CD4-positive, alpha-beta T cell treated with Interleukin-15 for 1 hour (primary cell): Measurements from ENCODE around the gene CNGB1.
A peak's percentile ranks its signal among the peaks of the same experiment; 100 is the strongest.
"Not testable (repeated sequence)": the region's sequence is repeated elsewhere in the genome, so short reads cannot be mapped to it uniquely, and the experiment has no call there.

Source experiments
- DNase-seq: peaks from one replicate; pipeline ENCODE4 v3.0.0-alpha.2; 2020

Gene CNGB1

GRCh38 chr16:57970970-57971369 is at the start of gene CNGB1:
CNGB1 (minus strand) TSS chr16:57971128; CDS start chr16:57967286, 3,842 bp downstream.
- no peak for DNase-seq

- no peak for DNase-seq
These were observed 49.1 kb upstream of the CNGB1 start for GRCh38 chr16:58019866-58020538.

GRCh38 chr16:58018803-58019202 is 47.9 kb upstream of the CNGB1 start:
- DNase-seq = no peak

GRCh38 chr16:58016840-58017446 is 46.0 kb upstream of the CNGB1 start:
- DNase-seq = no peak

GRCh38 chr16:58013201-58013956 is 42.5 kb upstream of the CNGB1 start:
- DNase-seq = no peak

GRCh38 chr16:58012481-58012880 is 41.6 kb upstream of the CNGB1 start:
- DNase-seq = no peak

- DNase-seq = no peak
These were observed 40.7 kb upstream of the CNGB1 start for GRCh38 chr16:58011652-58012051.

- no peak for DNase-seq
These were observed 40.0 kb upstream of the CNGB1 start for GRCh38 chr16:58010886-58011285.

- no peak for DNase-seq
These were observed 39.0 kb upstream of the CNGB1 start for GRCh38 chr16:58009856-58010416.

GRCh38 chr16:58004736-58005135 is 33.8 kb upstream of the CNGB1 start:
- DNase-seq = not testable (repeated sequence)

GRCh38 chr16:58002936-58003335 is 32.0 kb upstream of the CNGB1 start:
- no peak for DNase-seq

GRCh38 chr16:58002416-58002800 is 31.5 kb upstream of the CNGB1 start:
- DNase-seq = no peak

GRCh38 chr16:58001781-58002415 is 31.0 kb upstream of the CNGB1 start:
- DNase-seq = no peak

- DNase-seq = peak; percentile 86
These were observed 30.1 kb upstream of the CNGB1 start, which contains the start of gene USB1 for GRCh38 chr16:58000706-58001676. USB1 (plus strand) TSS chr16:58001407; CDS start chr16:58001484, 77 bp downstream.

- DNase-seq = no peak
These were observed 29.2 kb upstream of the CNGB1 start, which contains the start of gene ZNF319 for GRCh38 chr16:57999971-58000705. ZNF319 (minus strand) TSS chr16:58000672; CDS start chr16:57998265, 2,407 bp downstream.

- DNase-seq = no peak
These were observed 28.5 kb upstream of the CNGB1 start for GRCh38 chr16:57999366-57999970.

- no peak for DNase-seq
These were observed 28.1 kb upstream of the CNGB1 start for GRCh38 chr16:57998992-57999365.

GRCh38 chr16:57998486-57998885 is 27.6 kb upstream of the CNGB1 start:
- DNase-seq = peak; percentile 55

GRCh38 chr16:57997528-57998265 is 26.8 kb upstream of the CNGB1 start:
- no peak for DNase-seq

GRCh38 chr16:57997176-57997527 is 26.2 kb upstream of the CNGB1 start:
- DNase-seq = no peak
